Activated CD8-positive, alpha-beta memory T cell treated with anti-CD3 and anti-CD28 coated beads, Interleukin-2, amount 50 U/mL, for 24 hours (primary cell): ENCODE results near the gene FHAD1.

Experiments
- DNase-seq: peaks from one replicate; pipeline ENCODE4 v3.0.0-alpha.2; 2020; ENCODE audit errors: extremely low read depth

FHAD1 gene

GRCh38 chr1:15326691-15327588 lies 79.9 kb downstream of the FHAD1 start:
- DNase-seq, result no peak

DNA sequence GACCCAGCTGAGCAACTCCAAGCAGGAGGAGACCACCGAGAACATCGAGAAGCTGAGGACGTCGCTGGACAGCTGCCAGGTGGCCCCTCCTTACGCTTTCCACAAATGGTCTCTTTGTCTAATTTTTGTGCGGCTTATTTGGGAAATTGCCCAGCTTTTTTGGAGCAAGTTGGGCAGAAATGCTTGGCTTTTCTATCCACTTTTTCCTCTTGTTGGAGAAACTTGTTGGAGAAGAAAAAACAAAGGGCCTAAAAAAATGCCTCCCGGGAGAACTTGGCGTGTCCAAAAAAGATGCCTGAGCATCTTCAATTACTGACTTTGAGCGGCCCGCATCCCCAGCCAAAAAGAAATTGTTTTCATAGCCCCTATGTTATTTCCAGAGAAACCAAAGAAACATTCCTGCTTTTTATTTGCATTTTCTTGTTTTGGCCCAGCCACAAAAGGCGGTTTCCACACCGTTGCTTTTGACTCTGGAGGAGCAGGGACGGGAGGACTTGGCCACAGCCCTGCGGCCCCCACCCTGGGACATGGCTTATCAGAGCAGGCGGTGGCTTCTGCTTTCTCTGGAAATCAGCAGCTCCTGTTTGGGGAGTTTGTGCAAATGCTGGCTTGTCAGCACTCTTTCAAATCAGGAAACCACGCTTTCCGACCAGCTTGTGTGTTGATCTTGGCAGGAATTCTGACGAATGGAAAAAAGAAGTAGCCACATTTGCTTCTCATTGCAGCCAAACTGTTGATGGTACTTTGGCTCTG lies 81.5 kb downstream of the FHAD1 start:
- DNase-seq, result no peak

GRCh38 chr1:15329104-15329820 lies 82.2 kb downstream of the FHAD1 start:
- DNase-seq, result no peak

GRCh38 chr1:15330028-15330427 lies 83.0 kb downstream of the FHAD1 start:
- no peak for DNase-seq

DNA sequence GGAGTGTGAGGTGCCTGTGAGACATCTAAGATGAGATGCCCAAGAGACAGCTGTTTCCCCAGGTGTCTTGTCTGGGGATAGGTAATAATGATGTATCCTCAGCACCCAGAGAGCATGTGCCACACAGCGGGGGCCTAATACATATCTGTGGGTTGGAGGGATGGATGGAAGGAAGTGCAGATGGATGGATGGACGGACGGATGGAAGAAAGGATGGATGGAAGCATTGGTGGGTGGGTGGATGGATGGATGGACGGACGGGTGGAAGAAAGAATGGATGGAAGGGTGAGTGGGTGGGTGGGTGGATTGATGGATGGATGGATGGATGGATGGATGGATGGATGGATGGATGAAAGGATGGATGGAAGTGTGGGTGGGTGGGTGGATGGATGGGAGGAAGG lies 84.2 kb downstream of the FHAD1 start:
- DNase-seq, result no peak

GRCh38 chr1:15331734-15332133 lies 84.7 kb downstream of the FHAD1 start:
- no peak for DNase-seq

DNA sequence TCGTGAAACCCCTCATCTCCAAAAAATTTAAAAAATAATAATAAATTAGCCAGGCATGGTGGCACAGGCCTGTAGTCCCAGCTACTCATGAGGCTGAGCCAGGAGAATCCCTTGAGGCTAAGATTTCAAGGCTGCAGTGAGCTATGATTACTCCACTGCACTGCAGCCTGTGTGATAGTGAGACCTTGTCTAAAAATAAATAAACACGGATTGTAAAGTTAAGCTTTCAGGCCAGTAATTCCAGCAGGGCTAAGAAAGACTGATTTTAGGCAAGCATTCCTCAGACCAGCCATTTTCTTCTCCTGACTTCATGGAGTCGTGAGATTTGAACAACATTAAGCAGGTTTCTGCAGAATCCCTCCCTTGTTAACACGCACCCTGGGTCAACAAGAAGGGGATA lies 85.5 kb downstream of the FHAD1 start:
- DNase-seq, result no peak

DNA sequence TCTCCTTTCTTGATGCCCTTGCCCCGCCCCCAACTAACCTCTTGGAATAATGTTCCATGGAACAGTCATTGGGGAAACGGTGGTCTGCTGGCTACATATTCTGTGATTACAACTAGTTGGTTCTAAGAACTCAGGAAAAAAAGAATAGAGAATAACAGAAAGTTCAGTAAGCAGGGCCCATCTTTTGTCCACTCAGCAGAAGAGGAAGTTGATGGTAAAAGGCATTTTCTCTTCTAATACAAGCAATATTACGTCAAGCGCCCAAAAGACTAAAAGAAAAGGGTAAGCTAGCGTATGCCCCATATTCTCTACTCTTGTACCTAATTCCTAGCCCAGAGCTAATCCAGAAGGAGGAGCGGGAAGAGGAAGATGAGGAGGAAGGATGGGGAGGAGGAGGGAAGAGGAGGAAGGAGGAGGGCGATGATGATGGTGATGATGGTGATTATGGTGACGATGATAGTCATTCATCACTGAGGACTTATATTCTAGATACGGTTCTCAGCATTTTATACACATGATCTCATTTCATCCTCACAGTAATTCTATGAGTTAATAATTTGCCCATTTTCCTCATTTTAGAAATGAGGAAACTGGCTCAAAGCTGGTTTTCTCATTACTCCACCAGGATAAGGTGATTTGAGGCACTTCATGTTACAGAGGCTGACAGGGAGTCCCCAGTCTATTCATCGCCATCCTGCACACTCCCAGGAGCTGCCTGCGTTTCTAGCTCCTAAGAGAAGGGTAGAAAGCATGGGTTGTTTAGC lies 86.1 kb downstream of the FHAD1 start:
- no peak for DNase-seq

DNA sequence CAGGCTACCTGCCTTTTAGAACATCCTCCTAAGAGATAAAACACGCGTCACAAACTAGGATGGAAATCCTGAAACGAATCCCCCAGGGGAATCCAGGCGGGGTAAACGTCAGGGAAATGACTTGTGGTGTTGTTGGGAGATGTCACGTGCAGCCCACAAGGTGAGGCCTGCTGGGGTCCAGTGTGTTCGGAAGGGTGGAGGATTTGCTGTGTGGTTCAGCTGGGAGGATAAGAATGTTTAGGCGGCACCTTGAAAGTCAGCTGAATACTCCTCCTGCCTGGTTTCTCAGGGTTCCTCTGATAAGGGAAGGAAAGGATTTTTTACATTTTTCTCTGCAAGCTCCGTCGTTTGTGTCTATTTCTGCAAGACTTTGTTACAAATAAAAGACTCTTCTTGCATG lies 88.0 kb downstream of the FHAD1 start:
- no peak for DNase-seq

GRCh38 chr1:15336866-15337265 lies 89.8 kb downstream of the FHAD1 start:
- DNase-seq, result no peak

GRCh38 chr1:15337656-15338402 lies 90.8 kb downstream of the FHAD1 start:
- no peak for DNase-seq

- DNase-seq, result no peak
Measured at GRCh38 chr1:15339570-15339969, 92.5 kb downstream of the FHAD1 start.

GRCh38 chr1:15341228-15341627 lies 94.2 kb downstream of the FHAD1 start:
- DNase-seq, result no peak

- DNase-seq, result no peak
Measured at GRCh38 chr1:15341634-15342407, 94.8 kb downstream of the FHAD1 start.

DNA sequence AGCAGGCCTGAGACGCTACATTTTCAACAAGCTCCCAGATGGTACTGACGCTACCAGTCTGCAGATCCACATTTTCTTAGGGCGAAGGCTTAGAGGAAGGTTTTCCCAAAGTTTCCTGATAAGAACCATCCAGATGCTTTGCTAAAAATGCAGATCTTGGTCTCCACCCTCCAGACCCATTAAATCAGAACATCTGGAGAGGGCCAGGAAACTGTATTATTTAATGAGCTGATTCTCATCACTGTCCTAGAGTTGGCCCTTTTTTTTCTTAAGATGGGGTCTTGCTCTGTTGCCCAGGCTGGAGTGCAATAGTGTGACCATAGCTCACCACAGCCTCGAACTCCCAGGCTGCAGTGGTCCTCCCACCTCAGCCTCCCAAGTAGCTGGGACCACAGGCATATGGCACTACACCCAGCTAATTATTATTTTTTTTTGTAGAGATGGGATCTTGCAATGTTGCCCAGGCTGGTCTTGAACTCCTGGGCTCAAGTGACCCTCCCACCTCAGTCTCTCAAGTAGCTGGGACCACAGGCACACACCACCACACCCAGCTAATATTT lies 95.5 kb downstream of the FHAD1 start:
- DNase-seq, result no peak

GRCh38 chr1:15343099-15343498 lies 96.1 kb downstream of the FHAD1 start:
- DNase-seq, result no peak

DNA sequence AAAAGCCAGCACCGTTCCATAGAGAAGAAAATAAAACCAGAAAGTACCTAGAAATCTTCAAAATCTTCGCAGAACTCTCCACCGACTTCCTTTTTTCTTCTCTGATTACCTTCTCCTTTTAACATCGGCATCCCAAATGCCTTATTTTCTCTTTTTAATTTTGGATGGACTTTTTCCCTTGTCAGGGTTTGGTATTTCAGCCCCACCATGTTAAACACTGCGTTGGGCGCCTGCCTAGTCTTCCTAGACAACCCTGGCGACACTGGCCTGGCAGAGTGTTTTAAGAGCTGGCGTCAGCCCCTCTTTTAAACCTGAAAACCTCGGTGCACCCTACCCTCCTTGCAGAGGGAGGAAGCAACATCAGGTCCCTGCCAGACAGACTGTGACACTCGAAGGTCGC lies 96.7 kb downstream of the FHAD1 start:
- no peak for DNase-seq

DNA sequence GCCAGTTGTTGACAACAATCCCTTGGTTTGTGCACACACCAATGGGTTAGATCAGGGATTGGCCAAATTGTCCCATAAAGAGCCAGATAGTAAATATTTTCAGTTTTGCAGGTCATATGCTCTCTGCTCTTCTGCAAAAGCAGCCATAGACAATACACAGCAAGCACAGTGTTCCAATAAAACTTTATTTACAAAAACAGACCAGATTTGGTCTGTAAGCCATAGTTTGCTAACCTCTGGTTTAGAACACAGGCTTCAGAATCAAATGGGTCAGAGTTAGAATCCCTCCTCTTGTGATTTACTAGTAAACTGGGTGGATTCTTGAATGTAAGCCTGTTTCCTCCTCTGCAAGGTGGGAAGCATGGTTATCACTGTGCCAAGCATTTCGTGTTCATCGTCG lies 97.4 kb downstream of the FHAD1 start:
- DNase-seq, result no peak

DNA sequence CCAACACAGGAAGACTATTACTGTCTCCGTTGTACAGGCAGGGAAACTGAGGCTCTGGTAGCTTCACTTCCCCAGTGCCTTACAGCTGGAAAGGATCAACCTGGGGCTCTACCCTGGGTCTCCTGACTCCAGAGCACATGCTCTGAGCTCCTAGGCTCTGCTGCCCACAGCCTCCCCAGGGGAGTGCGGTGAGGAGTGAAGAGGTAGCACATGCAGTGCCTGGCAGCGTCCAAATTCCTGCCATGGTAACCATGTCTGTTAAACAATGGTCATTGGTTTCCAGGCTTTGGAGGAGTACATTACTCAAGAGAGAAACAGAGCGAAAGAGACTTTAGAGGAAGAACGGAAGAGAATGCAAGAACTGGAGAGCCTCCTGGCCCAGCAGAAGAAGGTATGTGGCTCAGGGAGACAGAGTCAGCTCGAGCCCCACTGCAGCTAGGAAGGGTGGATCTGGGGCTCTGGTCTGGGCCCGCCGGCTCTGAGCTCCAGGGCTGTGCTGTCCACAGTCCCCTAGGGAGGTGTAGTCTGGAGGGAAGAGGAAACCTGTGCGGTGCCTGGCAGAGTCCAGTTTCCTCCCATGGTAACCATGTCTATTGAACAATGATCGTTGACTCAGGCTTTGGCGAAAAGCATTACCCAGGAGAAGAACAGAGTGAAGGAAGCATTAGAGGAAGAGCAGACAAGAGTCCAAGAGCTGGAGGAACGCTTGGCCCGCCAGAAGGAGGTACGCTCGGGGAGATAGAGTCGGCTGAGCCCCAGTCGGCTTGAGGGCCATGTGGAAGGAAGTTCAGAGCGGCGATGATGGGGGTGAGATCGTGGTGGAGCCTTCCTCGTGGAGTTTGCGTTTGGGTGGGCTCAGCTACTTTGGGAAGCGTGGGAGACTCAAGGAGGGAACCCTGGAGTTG lies 98.0 kb downstream of the FHAD1 start:
- no peak for DNase-seq
